Measurements from ENCODE around the gene SLC8A1.

The SLC8A1 gene

DNA sequence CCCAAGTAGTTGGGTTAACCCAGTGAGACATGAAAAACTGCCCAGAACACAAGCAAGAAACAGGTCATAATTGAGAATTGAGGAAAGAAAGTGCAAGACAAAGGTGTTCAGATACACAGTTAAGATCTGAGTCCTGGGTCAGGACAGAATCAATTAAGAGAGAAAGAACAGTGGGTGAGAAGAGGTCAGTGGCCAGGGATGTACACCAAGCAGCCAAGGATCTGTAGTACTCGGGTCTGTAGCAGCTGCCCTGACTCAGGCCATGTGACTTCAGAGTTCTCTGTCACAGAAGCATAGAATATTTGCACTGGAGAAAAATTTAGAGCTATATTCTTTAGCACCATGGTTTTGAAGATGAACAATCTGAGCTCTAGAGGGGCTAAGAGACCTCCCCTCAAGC lies 141.6 kb downstream of the SLC8A1 start:
- DNase-seq (ENCODE audit: low read depth) = no peak

- no peak for DNase-seq (ENCODE audit: low read depth)
These were observed 147.6 kb downstream of the SLC8A1 start for GRCh38 chr2:40304340-40304739.

DNA sequence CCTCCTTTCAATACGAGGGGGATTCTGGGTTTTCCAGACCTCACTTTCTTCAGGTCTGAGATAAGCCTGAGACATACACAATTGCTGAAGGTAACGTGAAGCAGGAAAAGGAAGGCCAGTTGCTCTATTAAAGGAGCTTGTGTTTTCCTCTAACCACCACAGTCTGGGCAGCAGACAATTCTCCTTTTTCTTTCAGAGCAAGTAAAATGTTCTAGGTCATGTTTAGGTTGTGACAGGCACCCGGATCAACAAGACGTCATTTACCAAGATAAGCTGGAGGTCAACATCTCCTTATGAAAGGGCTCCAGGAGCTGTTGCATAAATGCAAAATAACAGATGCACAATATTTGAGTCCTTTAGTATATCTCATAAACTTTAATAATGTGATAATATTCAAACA lies 148.1 kb downstream of the SLC8A1 start:
- no peak for DNase-seq (ENCODE audit: low read depth)

GRCh38 chr2:40302751-40303325 lies 149.1 kb downstream of the SLC8A1 start:
- DNase-seq (ENCODE audit: low read depth) = no peak

DNA sequence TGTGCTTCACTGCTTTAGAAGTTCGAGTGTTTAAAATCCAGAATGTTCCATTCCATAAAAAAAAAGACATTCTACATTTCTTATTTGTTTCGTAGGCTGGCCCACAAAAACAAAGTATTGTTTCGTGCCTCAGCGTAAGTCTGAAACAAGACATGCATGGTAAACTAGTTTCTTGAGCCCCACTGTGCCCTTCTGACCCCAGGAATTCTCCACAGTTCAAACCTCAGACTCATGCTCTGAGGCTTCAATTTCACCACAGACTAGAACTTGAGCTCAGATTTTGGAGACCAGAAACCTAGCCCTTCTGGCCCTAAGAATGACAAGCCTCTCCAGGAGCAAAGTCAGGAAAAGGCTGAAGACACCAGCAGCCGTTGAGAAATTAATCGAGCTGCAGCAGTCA lies 151.5 kb downstream of the SLC8A1 start:
- no peak for DNase-seq (ENCODE audit: low read depth)

- DNase-seq (ENCODE audit: low read depth) = no peak
These were observed 152.1 kb downstream of the SLC8A1 start for GRCh38 chr2:40299781-40300180.

- no peak for DNase-seq (ENCODE audit: low read depth)
These were observed 152.7 kb downstream of the SLC8A1 start for GRCh38 chr2:40299173-40299572.

DNA sequence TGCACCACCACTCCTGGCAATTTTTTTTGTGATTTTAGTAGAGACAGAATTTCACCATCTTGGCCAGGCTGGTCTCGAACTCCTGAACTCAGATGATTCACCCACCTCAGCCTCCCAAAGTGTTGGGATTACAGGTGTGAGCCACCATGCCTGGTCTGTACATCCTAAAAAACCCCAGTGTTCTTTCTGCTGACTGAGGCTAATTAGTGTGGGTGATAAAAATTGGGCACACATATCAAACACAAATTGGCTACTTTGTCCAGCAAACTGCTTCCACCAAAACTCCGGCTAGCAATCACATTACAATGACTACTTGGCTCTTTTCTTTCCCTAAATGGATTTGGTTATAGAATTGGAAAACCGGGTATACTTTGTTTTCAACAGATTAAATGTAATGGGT lies 153.9 kb downstream of the SLC8A1 start:
- DNase-seq (ENCODE audit: low read depth) = no peak

DNA sequence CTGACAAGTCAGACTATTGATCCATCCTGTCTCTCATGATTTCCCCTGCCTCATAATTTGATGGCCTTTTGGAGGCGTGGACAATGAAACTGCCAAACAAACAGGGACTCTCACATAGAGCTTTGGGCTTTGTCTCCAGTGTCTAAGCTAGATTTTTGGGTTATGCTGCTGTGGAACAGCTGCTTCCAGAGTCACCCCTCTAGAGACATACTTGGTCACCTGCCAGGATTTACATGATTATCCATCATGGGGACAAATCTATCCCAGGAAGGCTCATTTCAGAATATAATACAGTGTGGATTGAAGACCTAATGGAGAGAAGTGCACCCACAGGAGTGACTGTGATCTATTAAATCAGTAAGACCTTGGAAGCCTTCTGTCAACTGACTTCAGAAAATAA lies 159.6 kb downstream of the SLC8A1 start:
- DNase-seq (ENCODE audit: low read depth) = no peak

DNA sequence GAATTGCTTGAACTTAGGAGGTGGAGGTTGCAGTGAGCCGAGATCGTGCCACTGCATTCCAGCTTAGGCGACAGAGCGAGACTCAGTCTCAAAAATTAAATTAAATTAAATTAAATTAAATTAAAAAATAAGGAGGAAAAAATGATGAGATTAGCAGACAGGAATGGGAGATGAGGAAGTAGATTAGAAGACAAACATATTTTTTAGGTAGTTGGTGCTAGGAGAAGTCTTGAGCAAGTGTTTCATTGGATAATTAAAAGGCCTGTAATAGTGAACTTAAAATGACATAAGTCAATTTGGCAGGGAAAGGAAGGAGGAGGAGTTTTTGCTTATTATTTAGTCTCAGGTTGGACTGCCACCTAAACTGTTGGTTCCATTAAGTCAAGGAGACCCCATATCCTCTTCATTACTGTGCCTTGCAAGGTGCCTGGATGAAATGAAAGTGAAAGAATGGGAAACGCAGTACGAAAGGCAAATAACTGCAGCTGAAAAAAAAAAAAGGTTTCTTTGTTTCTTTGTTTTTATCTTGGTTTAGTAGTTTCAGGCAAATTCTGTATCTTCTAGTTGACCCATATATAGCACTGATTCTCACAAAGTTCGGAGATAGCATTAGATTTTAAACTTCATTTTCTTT lies 162.0 kb downstream of the SLC8A1 start:
- no peak for DNase-seq (ENCODE audit: low read depth)

DNA sequence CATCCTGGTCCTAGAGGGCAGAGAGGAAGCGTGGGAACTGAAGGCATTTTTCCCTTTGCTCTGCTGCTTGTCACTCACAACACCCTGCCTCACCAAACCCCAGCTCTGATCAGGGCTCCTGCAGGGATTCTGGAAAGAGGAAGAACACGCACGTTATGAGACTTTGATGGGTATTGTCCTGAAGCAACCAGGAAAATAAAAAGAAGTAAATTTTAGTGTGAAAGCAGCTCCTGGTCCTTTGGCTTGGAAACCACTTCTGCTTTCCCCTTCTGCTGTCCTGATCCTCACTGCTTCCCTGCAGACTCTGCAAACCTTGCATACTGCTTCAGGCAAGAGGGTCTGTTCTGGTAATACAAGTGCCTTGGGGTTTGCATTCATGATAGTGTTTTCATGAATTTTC lies 164.1 kb downstream of the SLC8A1 start:
- no peak for DNase-seq (ENCODE audit: low read depth)

- no peak for DNase-seq (ENCODE audit: low read depth)
These were observed 164.7 kb downstream of the SLC8A1 start for GRCh38 chr2:40287195-40287594.

DNA sequence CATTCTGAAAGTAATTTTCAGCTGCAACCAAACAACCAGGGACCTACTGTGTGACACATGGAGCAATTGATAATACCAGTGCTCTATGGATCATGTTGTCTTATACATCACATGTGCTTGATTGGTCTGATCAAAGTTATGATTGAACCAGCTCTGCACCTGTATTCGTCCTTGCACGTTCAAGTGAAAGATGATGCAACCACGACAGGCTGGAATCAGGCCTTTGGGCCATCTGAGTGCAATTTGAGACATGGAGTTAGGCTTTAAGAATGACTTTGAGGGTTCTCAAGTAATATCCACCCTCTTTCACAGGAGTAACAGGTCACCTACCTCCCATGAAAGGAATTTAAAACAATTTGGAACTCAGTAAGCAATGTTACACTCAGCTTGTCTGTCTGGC lies 165.2 kb downstream of the SLC8A1 start:
- DNase-seq (ENCODE audit: low read depth) = no peak

GRCh38 chr2:40285391-40285790 lies 166.5 kb downstream of the SLC8A1 start:
- DNase-seq (ENCODE audit: low read depth) = no peak

DNA sequence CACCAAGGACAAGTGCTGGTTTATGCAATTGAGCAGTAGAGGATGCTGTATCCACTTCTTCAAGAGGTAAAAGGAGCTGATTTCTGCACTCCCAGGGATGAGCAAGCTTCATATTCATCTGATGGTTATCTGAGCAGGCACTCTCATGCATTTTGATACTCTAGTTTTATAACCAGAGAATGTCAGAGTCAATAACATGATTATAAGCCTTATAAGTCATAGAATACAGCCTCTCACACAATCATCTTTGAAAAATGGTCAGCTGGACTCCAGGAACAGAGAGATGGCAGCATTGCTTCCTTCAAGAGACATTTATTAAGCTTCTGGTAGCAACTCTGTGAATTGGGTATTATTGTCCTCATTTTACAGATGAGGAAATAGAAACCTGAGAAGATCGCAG lies 167.1 kb downstream of the SLC8A1 start:
- DNase-seq (ENCODE audit: low read depth) = peak; percentile 6

- no peak for DNase-seq (ENCODE audit: low read depth)
These were observed 168.6 kb downstream of the SLC8A1 start for GRCh38 chr2:40283111-40283909.

DNA sequence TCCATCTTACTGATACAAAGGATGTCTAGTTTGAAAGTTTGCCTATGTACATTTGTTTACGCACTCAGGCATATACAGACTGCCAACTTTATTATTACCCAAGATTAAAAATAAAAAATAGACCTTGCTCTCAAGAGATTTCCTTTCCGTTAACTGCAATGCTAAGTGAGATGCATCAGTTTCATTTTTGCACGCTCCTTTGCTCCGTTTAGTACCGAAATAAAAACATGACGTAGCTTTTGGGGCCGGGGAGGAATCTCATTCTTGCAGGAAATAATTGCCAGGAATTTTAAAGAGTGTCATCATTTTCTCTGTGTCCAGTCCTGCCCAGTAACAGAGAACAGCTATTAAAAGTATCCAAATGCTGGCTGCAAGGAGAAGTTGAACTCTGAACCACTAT lies 169.5 kb downstream of the SLC8A1 start:
- DNase-seq (ENCODE audit: low read depth) = peak; percentile 4

- DNase-seq (ENCODE audit: low read depth) = peak; percentile 39
These were observed 170.6 kb downstream of the SLC8A1 start for GRCh38 chr2:40281021-40281940.

GRCh38 chr2:40279482-40279881 lies 172.4 kb downstream of the SLC8A1 start:
- no peak for DNase-seq (ENCODE audit: low read depth)

DNA sequence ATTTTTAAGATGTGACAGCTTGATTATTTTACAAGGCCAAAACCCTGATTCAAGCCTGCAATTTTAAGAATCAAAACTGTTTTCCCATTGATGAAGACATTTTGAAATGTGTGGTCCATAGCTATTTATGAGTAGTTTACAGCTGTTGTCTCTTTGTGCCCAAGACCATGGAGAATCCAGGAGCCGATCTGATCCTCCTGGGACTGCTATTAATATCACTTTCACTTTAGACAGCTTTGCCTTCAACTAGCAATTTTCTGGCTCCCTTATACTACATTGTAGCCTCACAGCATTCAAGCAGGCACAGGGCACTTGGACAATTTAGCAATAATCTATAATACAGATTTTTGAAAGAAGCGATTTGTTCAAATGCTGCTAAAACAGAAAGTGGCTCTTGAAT lies 172.9 kb downstream of the SLC8A1 start:
- DNase-seq (ENCODE audit: low read depth) = peak; percentile 22

- DNase-seq (ENCODE audit: low read depth) = no peak
These were observed 175.8 kb downstream of the SLC8A1 start for GRCh38 chr2:40276076-40276475.

- no peak for DNase-seq (ENCODE audit: low read depth)
These were observed 177.6 kb downstream of the SLC8A1 start for GRCh38 chr2:40274270-40274669.

All from ELR (cell line).